T-helper 2 cell treated with Interferon-gamma antibody and Interleukin-4, amounts not matched to agents 100 ng/mL and 5 ng/mL, for 36 hours (primary cell): ENCODE data around the gene MSRB1. TPM values are rescaled to one million over a fixed set of nuclear protein-coding genes. Genes with fewer than 3 reads are reported as not detected.
"Not testable (repeated sequence)": the region's sequence is repeated elsewhere in the genome, so short reads cannot be mapped to it uniquely, and the experiment has no call there.

Experiments used
- intact Hi-C: fragments of 100-400 bp; cut with micrococcal nuclease; formaldehyde crosslinking; loops from one replicate; pipeline ENCODE4 v1.15.1; 2023
- total RNA-seq: library from RNA; stranded (reverse); gene quantifications from 2 replicates; pipeline ENCODE4 v1.2.3, GENCODE V29; 2022

MSRB1 gene
- total RNA-seq, 1 donor from 2014 or later: 14.0 TPM

- intact Hi-C loops: no loop called here
Measured at GRCh38 chr16:1903845-1904840, 38.9 kb downstream of the MSRB1 start.

DNA sequence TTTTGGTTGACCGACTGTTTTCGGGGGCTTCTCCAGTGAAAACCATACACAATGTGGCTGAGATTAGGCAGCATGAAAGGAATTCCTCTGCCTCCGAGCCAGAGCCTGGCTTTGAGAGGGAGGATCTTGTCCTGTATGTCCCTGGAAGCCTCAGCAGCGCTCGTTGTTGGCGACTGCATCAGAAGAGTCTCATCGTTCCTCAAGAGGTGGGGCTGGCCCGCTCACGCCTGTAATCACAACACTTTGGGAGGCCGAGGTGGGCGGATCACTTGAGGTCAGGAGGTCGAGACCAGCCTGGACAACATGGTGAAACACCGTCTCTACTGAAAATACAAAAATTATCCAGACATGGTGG is 39.8 kb downstream of the MSRB1 start:
- intact Hi-C loops: no loop called here

DNA sequence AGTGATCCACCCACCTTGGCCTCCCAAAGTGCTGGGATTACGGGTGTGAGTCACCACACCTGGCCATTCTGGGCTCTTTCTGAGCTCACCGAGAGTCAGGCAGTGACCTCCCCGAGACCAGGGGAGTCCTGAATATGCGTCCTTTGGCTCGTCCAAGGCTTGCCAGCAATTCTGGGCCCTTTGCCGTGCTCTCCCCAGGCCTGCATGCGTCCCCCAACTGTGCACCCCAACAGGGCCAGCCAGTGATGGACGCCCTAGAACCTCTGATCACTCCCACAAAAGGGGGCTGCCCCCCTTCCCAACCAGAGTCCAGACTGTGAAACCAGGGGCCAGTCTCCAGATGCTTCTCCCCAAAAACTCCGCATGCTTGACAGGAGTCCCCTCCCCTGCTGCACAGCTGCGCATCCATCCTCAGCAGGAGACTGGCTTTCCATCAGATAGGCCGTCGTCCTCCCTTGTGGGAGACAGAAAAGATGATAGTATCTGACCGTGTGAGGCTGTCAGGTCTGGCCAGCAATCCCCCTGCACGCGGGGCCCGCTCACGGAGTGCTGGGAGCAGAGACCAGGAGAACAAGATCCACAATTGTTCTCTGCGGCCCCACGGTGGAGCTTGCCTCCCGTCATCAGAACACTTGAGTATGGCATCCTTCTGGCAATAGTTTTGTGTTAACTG is 40.3 kb downstream of the MSRB1 start:
- intact Hi-C loops: no loop called here

DNA sequence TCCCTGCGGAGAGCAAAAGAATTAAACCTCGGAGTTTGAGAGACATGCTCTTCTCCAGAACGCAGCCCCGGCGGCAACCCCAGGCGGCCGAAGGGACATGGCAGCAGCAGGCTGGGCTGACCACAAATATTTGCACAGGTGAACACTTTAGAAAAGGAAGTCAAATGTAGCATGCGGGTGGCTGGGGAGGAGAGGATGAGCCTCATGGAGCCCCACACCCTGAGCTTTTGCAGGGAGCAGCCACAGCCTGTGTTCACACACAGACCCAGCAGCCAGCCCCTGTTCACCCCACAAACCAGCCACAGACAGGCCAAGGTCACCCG is 42.6 kb downstream of the MSRB1 start:
- intact Hi-C loops: no loop called here

GRCh38 chr16:1899641-1900451 is 43.2 kb downstream of the MSRB1 start:
- intact Hi-C loops: no loop called here

DNA sequence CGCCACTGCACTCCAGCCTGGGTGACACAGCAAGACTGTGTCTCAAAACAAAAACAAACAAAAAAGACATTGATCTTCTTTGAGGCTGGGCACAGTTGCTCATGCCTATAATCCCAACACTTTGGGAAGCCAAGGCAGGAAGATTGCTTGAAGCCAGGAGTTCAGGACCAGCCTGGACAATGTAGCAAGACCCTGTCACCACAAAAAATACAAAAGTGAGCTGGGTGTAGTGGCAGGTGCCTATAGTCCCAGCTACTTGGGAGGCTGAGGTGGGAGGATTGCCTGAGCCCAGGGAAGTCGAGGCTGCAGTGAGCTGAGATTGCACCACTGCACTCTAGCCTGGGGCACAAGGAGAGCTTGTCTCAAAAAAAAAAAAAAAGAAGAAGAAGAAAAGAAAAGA is 45.3 kb downstream of the MSRB1 start:
- intact Hi-C loops: not testable (repeated sequence)

DNA sequence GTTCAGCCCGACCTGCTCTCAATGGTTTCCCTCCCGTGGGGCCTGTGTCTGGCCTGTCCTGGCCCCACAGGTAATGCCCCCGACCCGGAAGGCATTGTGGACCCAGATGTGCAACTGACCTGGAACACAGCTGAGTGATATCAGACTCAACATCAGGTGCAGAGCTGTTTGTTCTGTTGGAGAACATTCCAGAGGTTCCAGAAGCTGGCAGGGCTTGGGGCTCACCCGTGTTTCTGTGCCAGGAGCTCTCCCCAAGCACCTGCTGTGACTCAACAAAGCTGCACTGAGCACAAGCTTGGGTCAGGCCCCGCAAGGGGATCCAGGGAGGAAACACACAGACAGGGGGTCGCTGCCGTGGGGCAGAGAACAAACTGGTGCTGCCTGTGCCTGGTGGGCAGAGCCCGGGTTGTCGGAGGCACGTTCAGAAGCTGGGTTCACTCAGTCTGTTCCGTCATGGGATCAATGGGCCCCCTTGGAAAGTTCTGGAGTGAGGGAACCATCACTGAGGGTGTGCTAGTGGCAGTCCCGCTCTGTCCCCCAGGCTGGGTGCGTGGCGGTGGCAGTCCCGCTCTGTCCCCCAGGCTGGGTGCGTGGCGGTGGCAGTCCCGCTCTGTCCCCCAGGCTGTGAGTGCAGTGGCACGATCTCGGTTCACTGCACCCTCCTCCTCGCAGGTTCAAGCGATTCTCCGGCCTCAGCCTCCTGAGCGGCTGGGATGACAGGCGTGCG is 46.9 kb downstream of the MSRB1 start:
- intact Hi-C loops: no loop called here

DNA sequence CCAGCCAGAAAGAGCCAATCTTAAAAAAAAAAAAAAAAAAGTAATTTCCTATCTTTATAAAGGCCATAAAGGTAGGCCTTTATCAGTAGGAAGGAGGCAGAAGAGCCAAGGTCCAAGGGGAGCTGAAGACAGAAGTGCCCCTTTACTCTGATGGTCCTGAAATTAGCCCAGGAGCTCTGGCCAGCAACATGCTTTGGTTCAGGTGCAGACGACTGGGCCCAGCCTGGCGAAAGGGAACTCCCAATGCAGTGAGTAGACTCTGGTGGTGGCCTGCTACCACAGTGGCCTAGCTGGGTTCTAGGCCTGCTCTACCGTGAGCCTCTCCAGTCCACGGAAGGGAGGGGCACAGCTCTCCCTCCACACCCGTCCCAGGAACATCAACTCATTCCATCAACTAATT is 47.9 kb downstream of the MSRB1 start:
- intact Hi-C loops: no loop called here

DNA sequence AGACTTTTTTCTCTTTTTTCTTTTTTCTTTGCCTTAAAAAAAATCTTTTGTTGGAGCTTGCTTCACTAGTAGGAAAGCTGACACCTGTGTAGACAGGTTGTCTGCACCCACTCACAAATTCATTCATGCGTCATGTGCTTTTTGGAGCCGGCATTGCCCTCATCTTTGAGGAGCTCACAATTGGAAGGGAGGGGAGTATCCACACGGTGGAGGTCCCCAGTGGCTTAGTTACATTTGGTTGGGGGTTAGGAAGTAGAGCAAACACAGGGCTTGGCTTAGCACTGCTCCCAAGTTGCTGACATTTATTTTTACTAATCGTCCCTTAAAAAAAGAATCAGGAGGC is 52.3 kb downstream of the MSRB1 start:
- intact Hi-C loops: no loop called here

DNA sequence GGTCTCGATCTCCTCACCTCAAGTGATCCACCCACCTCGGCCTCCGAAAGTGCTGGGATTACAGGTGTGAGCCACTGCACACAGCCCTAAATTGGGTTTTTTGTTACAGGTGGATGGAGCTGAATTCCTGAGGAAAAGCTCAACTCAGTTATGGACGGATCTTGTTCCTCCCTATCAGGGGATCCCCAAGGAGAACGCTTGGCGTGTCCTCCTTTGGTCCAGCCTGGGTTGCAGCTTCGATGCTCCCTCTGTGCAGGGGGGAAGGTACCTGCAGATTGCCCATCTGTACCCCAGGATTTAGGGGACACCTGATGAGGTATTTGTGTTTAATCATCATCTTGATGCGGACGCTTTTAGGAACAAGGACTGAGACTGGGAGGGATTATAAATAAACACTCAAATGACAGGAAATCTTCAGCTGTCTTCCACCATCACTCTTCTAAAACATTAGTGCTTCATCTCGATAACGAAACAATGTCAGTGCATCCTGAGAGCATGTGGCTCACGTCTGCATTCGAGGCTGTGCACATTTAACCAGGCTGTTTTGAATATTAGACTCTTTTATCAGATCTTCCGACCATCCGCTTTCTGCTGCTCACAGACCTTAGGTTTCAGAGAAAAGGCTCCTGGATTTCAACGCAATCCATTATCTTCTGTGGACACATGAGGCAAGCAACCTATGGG is 52.8 kb downstream of the MSRB1 start:
- intact Hi-C loops: no loop called here

Other genes with a start within 250 kb of the MSRB1 start
- gene MAPK8IP3, start 237.0 kb downstream of the MSRB1 start, total RNA-seq: 86.9 and 89.1 TPM in 2 replicates
- gene NME3, start 171.7 kb downstream of the MSRB1 start, total RNA-seq: 33.3 and 34.3 TPM in 2 replicates
- gene EME2, start 170.4 kb downstream of the MSRB1 start, total RNA-seq: 29.2 and 34.1 TPM in 2 replicates
- gene MRPS34, start 170.1 kb downstream of the MSRB1 start, total RNA-seq: 121 and 131 TPM in 2 replicates
- 29.5 and 32.7 TPM in 2 replicates for gene SPSB3, start 160.6 kb downstream of the MSRB1 start, total RNA-seq
- 55.1 and 55.6 TPM in 2 replicates for gene NUBP2, start 160.2 kb downstream of the MSRB1 start, total RNA-seq
- gene IGFALS, start 149.5 kb downstream of the MSRB1 start, total RNA-seq: 0.11 TPM in 1 of 2 replicates, not detected in the other
- 43.4 and 46.1 TPM in 2 replicates for gene HAGH, start 116.4 kb downstream of the MSRB1 start, total RNA-seq
- gene FAHD1, start 116.0 kb downstream of the MSRB1 start, total RNA-seq: 10.5 and 11.6 TPM in 2 replicates
- not detected in 2 replicates for gene MEIOB, start 71.0 kb downstream of the MSRB1 start, total RNA-seq
- gene HS3ST6, start 24.8 kb downstream of the MSRB1 start, total RNA-seq: not detected in 2 replicates
- gene RPL3L, start 11.5 kb upstream of the MSRB1 start, total RNA-seq: not detected in 2 replicates
- gene NDUFB10, start 16.3 kb upstream of the MSRB1 start, total RNA-seq: 119 and 123 TPM in 2 replicates
- 2,826 and 2,856 TPM in 2 replicates for gene RPS2, start 21.6 kb upstream of the MSRB1 start, total RNA-seq
- 0.18 TPM in 1 of 2 replicates, not detected in the other for gene RNF151, start 23.7 kb upstream of the MSRB1 start, total RNA-seq
- 36.7 and 38.2 TPM in 2 replicates for gene TBL3, start 28.9 kb upstream of the MSRB1 start, total RNA-seq
- 0.25 and 0.55 TPM in 2 replicates for gene NOXO1, start 38.3 kb upstream of the MSRB1 start, total RNA-seq
- gene GFER, start 41.0 kb upstream of the MSRB1 start, total RNA-seq: 24.4 and 27.1 TPM in 2 replicates
- gene SYNGR3, start 46.8 kb upstream of the MSRB1 start, total RNA-seq: 4.9 and 5.3 TPM in 2 replicates
- gene ZNF598, start 66.6 kb upstream of the MSRB1 start, total RNA-seq: 58.9 and 63.6 TPM in 2 replicates
- 0.70 and 0.80 TPM in 2 replicates for gene NPW, start 76.6 kb upstream of the MSRB1 start, total RNA-seq
- 2.2 and 3.1 TPM in 2 replicates for gene NHERF2, start 83.7 kb upstream of the MSRB1 start, total RNA-seq
- gene NTHL1, start 104.6 kb upstream of the MSRB1 start, total RNA-seq: 32.9 and 33.2 TPM in 2 replicates
- 96.9 and 110 TPM in 2 replicates for gene TSC2, start 104.8 kb upstream of the MSRB1 start, total RNA-seq
- gene PKD1, start 192.7 kb upstream of the MSRB1 start, total RNA-seq: 68.5 and 77.3 TPM in 2 replicates
- 0.59 TPM in 1 of 2 replicates, not detected in the other for gene RAB26, start 205.4 kb upstream of the MSRB1 start, total RNA-seq
- gene TRAF7, start 212.6 kb upstream of the MSRB1 start, total RNA-seq: 57.6 and 62.8 TPM in 2 replicates